Right lobe of liver (tissue), 6 donors: Measurements from ENCODE around the gene MAP4. TPM values are rescaled to one million over a fixed set of nuclear protein-coding genes. Genes with fewer than 3 reads are reported as not detected.
"Not testable (repeated sequence)": the region's sequence is repeated elsewhere in the genome, so short reads cannot be mapped to it uniquely, and the experiment has no call there.

Experiments used
- ATAC-seq, 4 donors: fragments of 200-7000 bp; cut with Tn5 transposase; one replicate each; pipeline ENCODE4 v1.9.1; 2020; ENCODE audit warnings: mild to moderate bottlenecking in 4 of 4, moderate library complexity in 4 of 4
- DNase-seq, 3 donors: peaks; one replicate each; pipeline ENCODE4 v3.0.0-alpha.2; 2020
- H3K27ac ChIP-seq, 3 donors: fragments of 200-600 bp; one replicate each; pipeline ENCODE4 v1.8.0; 2022
- H3K27me3 ChIP-seq, 2 donors: fragments of 200-600 bp; one replicate each; pipeline ENCODE4 v1.8.0; 2022
- H3K36me3 ChIP-seq, 4 donors: fragments of 200-600 bp; sonication (generic) in 1 of 4; one replicate each; pipeline versions ENCODE4 v1.5.1 to v1.8.0; 2017 to 2022; ENCODE audit warnings: control low read depth in 1 of 4
- H3K4me1 ChIP-seq, 4 donors: fragments of 200-600 bp; sonication (generic) in 1 of 4; one replicate each; pipeline versions ENCODE4 v1.5.1 to v1.8.0; 2017 to 2022; ENCODE audit warnings: control low read depth in 1 of 4
- H3K4me3 ChIP-seq, 3 donors: fragments of 200-600 bp; one replicate each; pipeline ENCODE4 v1.8.0; 2022
- H3K9me3 ChIP-seq, 4 donors: fragments of 200-600 bp; sonication (generic) in 1 of 4; one replicate each; pipeline versions ENCODE4 v1.5.1 to v1.8.0; 2017 to 2022; ENCODE audit warnings: control low read depth in 1 of 4
- CTCF ChIP-seq, 4 donors: fragments of 200-600 bp in 3 of 4; fragments of 450-650 bp in 1 of 4; IDR thresholded peaks; one replicate each; pipeline versions ENCODE4 v1.5.1 to v1.8.0; 2016 to 2022; ENCODE audit warnings: antibody characterized with exemption in 4 of 4, mild to moderate bottlenecking in 2 of 4
- POLR2A ChIP-seq: fragments of 450-650 bp; IDR thresholded peaks from one replicate; pipeline ENCODE4 v1.6.1; 2017; ENCODE audit warnings: antibody characterized with exemption, mild to moderate bottlenecking
- WGBS: methylation state at CpG from one replicate; pipeline ENCODE4 v1.1.6; 2018; ENCODE audit warnings: low coverage, low lambda C conversion rate; ENCODE audit not compliant: insufficient coverage; ENCODE audit errors: missing lambda C conversion rate; 5-methylcytosine and 5-hydroxymethylcytosine counted together
- intact Hi-C, 2 donors: fragments of 100-400 bp; cut with DNase I; formaldehyde crosslinking; loops; one replicate each; pipeline versions ENCODE4 v1.11.2 to v1.14.1; 2022
- total RNA-seq, 6 experiments: library from RNA; depleted of rRNA in 2 of 6; stranded (reverse); fragments of >200 nt in 2 of 6; fragmentation: NEBNext Ultra II Directional in 3 of 6; extraction: Animal tissue kit (Norgen Biotek cat#: 25700) in 3 of 6; gene quantifications; one replicate each; pipeline versions ENCODE4 v1.1.0 to v1.2.4, GENCODE V29; 2016 to 2023
- donor health status: DM: no; HTN: yes; CAD: no.
- donor health status: DM: no; HTN: no; CAD: no.
- donor health status: DM: no; HTN: no; CAD: no.
- donor health status: DM: no; HTN: yes; CAD: no.
- donor health status: DM: no; HTN: yes; CAD: no.

The MAP4 gene
- total RNA-seq, 6 experiments from 2014 or later, result 59.1 to 94.9 (median 66.2) TPM

- no peak for TF ChIP-seq CTCF (IDR thresholded peaks at IDR 0.05)
- no peak for TF ChIP-seq POLR2A
- intact Hi-C loops, result loop anchor here (10.0 kb wide), 2 partner anchors 148 to 308 kb away; no protein-coding TSS in a partner anchor
- no peak for DNase-seq
- H3K27me3 ChIP-seq, result no peaks in the 10 kb centered on the region
- WGBS, result 89% methylated on average over 4 of the region's 37 CpGs
- no peak overlapping the region for H3K27ac ChIP-seq
- ATAC-seq, result no peak
- peaks cover 0 to 85% (median 43%) of the 10 kb centered on the region in 4 donors for H3K36me3 ChIP-seq
- no peak overlapping the region for H3K4me3 ChIP-seq
- no peaks in the 10 kb centered on the region for H3K4me1 ChIP-seq
- no peaks in the 10 kb centered on the region for H3K9me3 ChIP-seq
Observed at GRCh38 chr3:47846186-47846879, 169.9 kb downstream of the MAP4 start.

GRCh38 chr3:47841786-47842349 is 174.3 kb downstream of the MAP4 start:
- Histone ChIP-seq H3K4me1 (no peaks in the 10 kb centered on the region), H3K4me3 (no peak overlapping the region), H3K27ac (no peak overlapping the region), H3K27me3 (no peaks in the 10 kb centered on the region), H3K9me3 (no peaks in the 10 kb centered on the region), H3K36me3 (peaks cover 0 to 74% (median 32%) of the 10 kb centered on the region in 4 donors)
- WGBS, result 80% methylated on average over 4 of the region's 7 CpGs
- no peak for TF ChIP-seq POLR2A
- no peak for TF ChIP-seq CTCF (IDR thresholded peaks at IDR 0.05)
- no peak for DNase-seq
- ATAC-seq, result no peak
- intact Hi-C loops, result loop anchor here (10.0 kb wide), 2 partner anchors 153 to 313 kb away; no protein-coding TSS in a partner anchor

- Histone ChIP-seq H3K4me3 (no peak overlapping the region), H3K27me3 (no peaks in the 10 kb centered on the region), H3K9me3 (no peaks in the 10 kb centered on the region), H3K27ac (no peak overlapping the region), H3K4me1 (no peaks in the 10 kb centered on the region), H3K36me3 (peaks cover 0 to 66% (median 32%) of the 10 kb centered on the region in 4 donors)
- no peak for DNase-seq
- 90% methylated on average over 5 of the region's 5 CpGs for WGBS
- ATAC-seq, result no peak
- intact Hi-C loops, result no loop called here
- TF ChIP-seq CTCF (IDR thresholded peaks at IDR 0.05) (no peak), POLR2A (no peak)
Observed at GRCh38 chr3:47838503-47838902, 177.7 kb downstream of the MAP4 start.

- Histone ChIP-seq H3K4me3 (no peak overlapping the region), H3K4me1 (no peaks in the 10 kb centered on the region), H3K36me3 (peaks cover 0 to 64% (median 31%) of the 10 kb centered on the region in 4 donors), H3K27me3 (no peaks in the 10 kb centered on the region), H3K27ac (no peak overlapping the region), H3K9me3 (no peaks in the 10 kb centered on the region)
- DNase-seq, result no peak
- TF ChIP-seq CTCF (IDR thresholded peaks at IDR 0.05) (no peak), POLR2A (no peak)
- whole genome bisulfite sequencing, result 94% methylated on average over 7 of the region's 7 CpGs
- ATAC-seq, result no peak
- intact Hi-C loops, result no loop called here
Observed at GRCh38 chr3:47836986-47837385, 179.2 kb downstream of the MAP4 start.

GRCh38 chr3:47829482-47829881 is 186.7 kb downstream of the MAP4 start:
- not testable (repeated sequence) for H3K27me3 ChIP-seq, ATAC-seq, H3K9me3 ChIP-seq, H3K4me3 ChIP-seq, DNase-seq, H3K27ac ChIP-seq
- intact Hi-C loops, result loop anchor here in 1 of 2 donors (10.0 kb wide), 1 partner anchor 325 kb away; no protein-coding TSS in a partner anchor
- 69% methylated on average over 5 of the region's 9 CpGs for WGBS
- H3K4me1 ChIP-seq, result peaks cover 0 to 15% (median 6%) of the 10 kb centered on the region in 4 donors
- peaks cover 6 to 69% (median 33%) of the 10 kb centered on the region in 4 donors for H3K36me3 ChIP-seq
